GM12878 (cell line): Measurements from ENCODE around the gene PRKAR1A. TPM values are rescaled to one million over a fixed set of nuclear protein-coding genes. Genes with fewer than 3 reads are reported as not detected.

Experiments
- ATAC-seq: fragments of 200-7000 bp; cut with Tn5 transposase; 3 replicates; pipeline ENCODE4 v1.9.1; 2020; ENCODE audit warnings: mild to moderate bottlenecking, moderate library complexity
- BruUV-seq: library from RNA; stranded (reverse); fragments of 400-500 nt; replicated peaks from 2 replicates; lab custom pipeline; 2021; lab: Mats Ljungman, UMichigan
- CTCF ChIA-PET: fragments of 300-600 bp; sonication (Branson Sonifier 250); formaldehyde crosslinking; extraction: SDS; loops from one replicate; lab custom pipeline; 2021; ENCODE audit warnings: inconsistent platforms; lab: Yijun Ruan, JAX
- POLR2A ChIA-PET: fragments of 350-600 bp; formaldehyde crosslinking; extraction: SDS; loops from one replicate; lab custom pipeline; 2021; ENCODE audit warnings: inconsistent platforms; lab: Charles Lee
- RAD21 ChIA-PET: fragments of 300-600 bp; sonication (Branson Sonifier 250); formaldehyde crosslinking; loops from one replicate; lab custom pipeline; 2023; ENCODE audit warnings: antibody characterized with exemption; ENCODE audit not compliant: unreplicated experiment; lab: Charles Lee
- SMC1A ChIA-PET: fragments of 300-600 bp; sonication (Branson Sonifier 250); formaldehyde crosslinking; loops from one replicate; lab custom pipeline; 2023; ENCODE audit not compliant: unreplicated experiment, uncharacterized antibody; lab: Charles Lee
- DNase-seq: peaks from one replicate; pipeline ENCODE4 v3.0.0-alpha.2; 2011; ENCODE audit warnings: low read depth, low spot score
- FAIRE-seq: peaks from 3 replicates; lab custom pipeline; 2011; peaks lifted over from hg19 to GRCh38; lab: Jason Lieb, UNC
- H2AFZ ChIP-seq: 2 replicates; pipeline ENCODE4 v1.6.0; 2011; ENCODE audit warnings: low read depth, low read length, control low read depth; ENCODE audit not compliant: control insufficient read depth
- H3K27ac ChIP-seq: 2 replicates; pipeline ENCODE4 v1.5.1; 2011; ENCODE audit warnings: control low read depth; ENCODE audit not compliant: control insufficient read depth, insufficient read depth
- H3K27me3 ChIP-seq, 2 experiments: replicated peaks in 1 of 2; 2 replicates each; pipeline versions ENCODE4 v1.6.0 to v1.6.1; 2011; ENCODE audit warnings: low read length in 1 of 2; ENCODE audit not compliant: control insufficient read depth in 2 of 2, insufficient read depth in 2 of 2
- H3K36me3 ChIP-seq, 2 experiments: 2 replicates each; pipeline ENCODE4 v1.5.1; 2011; ENCODE audit warnings: low read length in 1 of 2; ENCODE audit not compliant: control insufficient read depth in 2 of 2, insufficient read depth in 2 of 2
- H3K4me1 ChIP-seq: 2 replicates; pipeline ENCODE4 v1.6.1; 2011; ENCODE audit warnings: mild to moderate bottlenecking, low read length, moderate library complexity, mixed read lengths; ENCODE audit not compliant: control insufficient read depth, insufficient read depth
- H3K4me2 ChIP-seq: 2 replicates; pipeline ENCODE4 v1.6.0; 2011; ENCODE audit warnings: control low read depth; ENCODE audit not compliant: control insufficient read depth, insufficient read depth
- H3K4me3 ChIP-seq: fragments of 200-600 bp; sonication (generic); 2 replicates; pipeline ENCODE4 v1.5.1; 2016
- H3K79me2 ChIP-seq: 2 replicates; pipeline ENCODE4 v1.6.0; 2011; ENCODE audit warnings: low read length; ENCODE audit not compliant: control insufficient read depth, insufficient read depth
- H3K9ac ChIP-seq: 2 replicates; pipeline ENCODE4 v1.8.0; 2011; ENCODE audit warnings: low read length, control low read depth, mixed read lengths; ENCODE audit not compliant: control insufficient read depth, insufficient read depth
- H3K9me3 ChIP-seq: replicated peaks from 3 replicates; pipeline ENCODE4 v1.5.1; 2011; ENCODE audit warnings: mild to moderate bottlenecking, low read length; ENCODE audit not compliant: control insufficient read depth, insufficient read depth
- H4K20me1 ChIP-seq: 2 replicates; pipeline ENCODE4 v1.6.0; 2011; ENCODE audit not compliant: control insufficient read depth, insufficient read depth
- ASH2L ChIP-seq: fragments of 300-600, 200-600 bp; sonication (generic); IDR thresholded peaks from 2 replicates; pipeline ENCODE4 v1.6.1; 2017; ENCODE audit warnings: low read depth, mild to moderate bottlenecking, borderline replicate concordance
- ATF7 ChIP-seq: fragments of 450-650 bp; IDR thresholded peaks from 2 replicates; pipeline ENCODE4 v1.6.1; 2016; ENCODE audit warnings: low read depth, mild to moderate bottlenecking
- CBFB ChIP-seq: IDR thresholded peaks from 2 replicates; pipeline ENCODE4 v1.6.1; 2016; ENCODE audit warnings: antibody characterized with exemption, low read depth
- CHD1 ChIP-seq: IDR thresholded peaks from 2 replicates; pipeline ENCODE4 v1.6.1; 2012; ENCODE audit warnings: low read depth, low read length, improper control_type of control experiment
- CHD4 ChIP-seq: fragments of 200-600 bp; sonication (generic); IDR thresholded peaks from 2 replicates; pipeline ENCODE4 v1.6.1; 2016; ENCODE audit warnings: mild to moderate bottlenecking
- E2F8 ChIP-seq: fragments of 450-650 bp; IDR thresholded peaks from 2 replicates; pipeline ENCODE4 v1.6.1; 2018; ENCODE audit warnings: mild to moderate bottlenecking, low read depth, moderate library complexity; ENCODE audit not compliant: partially characterized antibody
- EP300 ChIP-seq, 2 experiments: fragments of 150-350 bp in 1 of 2; IDR thresholded peaks; 2 replicates each; pipeline ENCODE4 v1.6.1; 2011 to 2012; ENCODE audit warnings: low read depth in 2 of 2, low read length in 2 of 2, borderline replicate concordance in 1 of 2, improper control_type of control experiment in 1 of 2, inconsistent platforms in 1 of 2; ENCODE audit not compliant: control insufficient read depth in 1 of 2
- HCFC1 ChIP-seq: fragments of 150-350 bp; IDR thresholded peaks from 2 replicates; pipeline ENCODE4 v1.6.1; 2014; ENCODE audit warnings: low read length
- HDAC2 ChIP-seq: fragments of 200-600 bp; sonication (generic); IDR thresholded peaks from 2 replicates; pipeline ENCODE4 v1.6.1; 2017
- IRF4 ChIP-seq: IDR thresholded peaks from 2 replicates; pipeline ENCODE4 v1.6.1; 2011; ENCODE audit warnings: low read depth, low read length
- MEF2B ChIP-seq: fragments of 450-650 bp; IDR thresholded peaks from 2 replicates; pipeline ENCODE4 v1.6.1; 2018; ENCODE audit warnings: mild to moderate bottlenecking, moderate library complexity; ENCODE audit not compliant: partially characterized antibody, poor library complexity, severe bottlenecking
- NFIC ChIP-seq: IDR thresholded peaks from 2 replicates; pipeline ENCODE4 v1.6.1; 2012; ENCODE audit warnings: low read depth, mild to moderate bottlenecking, inconsistent platforms, low read length, moderate library complexity
- POU2F2 ChIP-seq: IDR thresholded peaks from 3 replicates; pipeline ENCODE4 v1.6.1; 2011; ENCODE audit warnings: low read depth, mild to moderate bottlenecking, low read length, borderline replicate concordance
- SIN3A ChIP-seq: IDR thresholded peaks from 2 replicates; pipeline ENCODE4 v1.6.1; 2012; ENCODE audit warnings: low read depth, low read length, improper control_type of control experiment
- SMAD1 ChIP-seq: fragments of 450-650 bp; IDR thresholded peaks from 2 replicates; pipeline ENCODE4 v1.6.1; 2018; ENCODE audit warnings: mild to moderate bottlenecking, low read depth; ENCODE audit not compliant: partially characterized antibody
- SP1 ChIP-seq: IDR thresholded peaks from one replicate; pipeline ENCODE4 v1.6.1; 2011; ENCODE audit warnings: low read depth, low read length
- STAT1 ChIP-seq: fragments of 450-650 bp; conservative IDR thresholded peaks from 2 replicates; pipeline ENCODE4 v1.6.1; 2014; ENCODE audit warnings: antibody characterized with exemption, mild to moderate bottlenecking
- TCF3 ChIP-seq: IDR thresholded peaks from 2 replicates; pipeline ENCODE4 v1.6.1; 2012; ENCODE audit warnings: low read depth, mild to moderate bottlenecking, low read length, borderline replicate concordance; ENCODE audit not compliant: insufficient read depth
- ZNF384 ChIP-seq: IDR thresholded peaks from 2 replicates; pipeline ENCODE4 v1.6.1; 2012; ENCODE audit warnings: low read depth, mild to moderate bottlenecking, low read length, improper control_type of control experiment, borderline replicate concordance
- WGBS: methylation state at CpG from one replicate; pipeline ENCODE4 v1.1.6; 2016; ENCODE audit warnings: low lambda C conversion rate; ENCODE audit not compliant: insufficient replicate concordance, insufficient coverage; ENCODE audit errors: missing lambda C conversion rate; 5-methylcytosine and 5-hydroxymethylcytosine counted together
- in situ Hi-C: fragments of 300-500 bp; cut with MboI; formaldehyde crosslinking; loops from 9 replicates; pipeline ENCODE4 v1.14.3; 2018; ENCODE audit warnings: mixed read lengths
- intact Hi-C: fragments of 100-400 bp; cut with micrococcal nuclease; formaldehyde crosslinking; loops from one replicate; pipeline ENCODE4 v1.14.2; 2022; ENCODE audit not compliant: unreplicated experiment
- polyA plus RNA-seq, 11 experiments: library from polyadenylated mRNA; depleted of rRNA in 4 of 11; unstranded in 6 of 11; stranded (reverse) in 5 of 11; fragments of >200 nt; fragmentation: Nextera tagmentation in 4 of 11; fragmentation: Illumina TruSeq in 1 of 11; extraction: Ambion mirVana in 4 of 11; extraction: Trizol in 1 of 11; gene quantifications; 1 replicate in 1 of 11; 2 replicates in 10 of 11; pipeline versions ENCODE4 v1.2.1 to v1.2.3, GENCODE V29; 2011 to 2016; ENCODE audit warnings: inconsistent platforms in 2 of 11, missing spikeins in 2 of 11, low read depth in 1 of 11
- total RNA-seq, 4 experiments: library from RNA; depleted of rRNA in 3 of 4; stranded (reverse); fragments of >200 nt in 3 of 4; fragmentation: Illumina TruSeq in 1 of 4; extraction: Trizol in 1 of 4; gene quantifications; 2 replicates each; pipeline versions ENCODE4 v1.2.1 to v1.2.3, GENCODE V29; 2013 to 2021

PRKAR1A gene
- total and polyA plus RNA-seq, 10 of the 15 experiments (the other 5 are each of a cell fraction or from before 2014, with no cell fraction given), result 29.1 to 200 (median 125) TPM

- Histone ChIP-seq H4K20me1 (no peaks in the 10 kb centered on the region), H3K79me2 (no peaks in the 10 kb centered on the region), H3K27me3 (no peaks in the 10 kb centered on the region), H3K9me3 (no peaks in the 10 kb centered on the region), H3K4me3 (no peak overlapping the region), H3K4me2 (no peak overlapping the region), H2AFZ (no peak overlapping the region), H3K4me1 (no peaks in the 10 kb centered on the region), H3K27ac (no peak overlapping the region), H3K36me3 (peaks cover 11 to 35% of the 10 kb centered on the region in 2 experiments), H3K9ac (no peak overlapping the region)
- WGBS, result 91% methylated on average over 6 of the region's 6 CpGs
- ChIA-PET SMC1A (interaction anchor here (1.0 to 1.5 kb wide), 4 partner anchors 18 to 713 kb away, joined by 3 to 6 read pairs (median 4); no protein-coding TSS in a partner anchor), POLR2A (interaction anchor here (0.7 kb wide), 1 partner anchor 50 kb away, joined by 3 read pairs; no protein-coding TSS in a partner anchor), RAD21 (no interaction called here), CTCF (interaction anchor here (0.9 to 1.6 kb wide), 8 partner anchors 16 to 238 kb away, joined by 3 to 12 read pairs (median 3); no protein-coding TSS in a partner anchor)
- no peak for DNase-seq
- intact Hi-C loops (loop anchor here (5.0 kb wide), 2 partner anchors 228 to 698 kb away; no protein-coding TSS in a partner anchor), in situ Hi-C loops (loop anchor here (10.0 kb wide), 1 partner anchor 710 kb away; no protein-coding TSS in a partner anchor)
- no peak for FAIRE-seq
- no peak for TF ChIP-seq CBFB
- no peak for TF ChIP-seq CHD1
- TF ChIP-seq ATF7, result no peak
- TF ChIP-seq IRF4, result no peak
- TF ChIP-seq MEF2B, result no peak
- TF ChIP-seq ZNF384, result no peak
- TF ChIP-seq EP300 (IDR thresholded peaks at IDR 0.05; ENCODE audit: borderline replicate concordance in 1 of 2, control insufficient read depth in 1 of 2, low read depth in 2 of 2, low read length in 2 of 2), result no peak
- TF ChIP-seq SIN3A, result no peak
- no peak for TF ChIP-seq NFIC
- TF ChIP-seq ASH2L, result no peak
- TF ChIP-seq STAT1, result no peak
- no peak for TF ChIP-seq HDAC2
- no peak for TF ChIP-seq SP1
- no peak for TF ChIP-seq HCFC1
- TF ChIP-seq POU2F2, result no peak
- TF ChIP-seq CHD4, result no peak
- TF ChIP-seq TCF3, result no peak
- TF ChIP-seq SMAD1, result no peak
- no peak for TF ChIP-seq E2F8
- no TSS peak for BruUV-seq
- ATAC-seq, result no peak
These were observed 22.5 kb downstream of the PRKAR1A start for GRCh38 chr17:68534695-68535088.
